Peyer's patch (tissue), 4 donors: ENCODE results near the gene MICOS13.

Source experiments
- POLR2A ChIP-seq, 2 donors: fragments of 450-650 bp; IDR thresholded peaks; one replicate each; pipeline ENCODE4 v1.5.1; 2017; ENCODE audit warnings: antibody characterized with exemption in 2 of 2, mild to moderate bottlenecking in 2 of 2, moderate library complexity in 2 of 2
- TF ChIP-seq, protein P1 (sequence below), 6 experiments: fragments of 450-650 bp in 4 of 6; fragments of 200-600 bp in 2 of 6; sonication (generic) in 1 of 6; IDR thresholded peaks; one replicate each; pipeline ENCODE4 v1.5.1; 2017 to 2019; ENCODE audit warnings: antibody characterized with exemption in 6 of 6, mild to moderate bottlenecking in 3 of 6, moderate library complexity in 1 of 6

DNA sequence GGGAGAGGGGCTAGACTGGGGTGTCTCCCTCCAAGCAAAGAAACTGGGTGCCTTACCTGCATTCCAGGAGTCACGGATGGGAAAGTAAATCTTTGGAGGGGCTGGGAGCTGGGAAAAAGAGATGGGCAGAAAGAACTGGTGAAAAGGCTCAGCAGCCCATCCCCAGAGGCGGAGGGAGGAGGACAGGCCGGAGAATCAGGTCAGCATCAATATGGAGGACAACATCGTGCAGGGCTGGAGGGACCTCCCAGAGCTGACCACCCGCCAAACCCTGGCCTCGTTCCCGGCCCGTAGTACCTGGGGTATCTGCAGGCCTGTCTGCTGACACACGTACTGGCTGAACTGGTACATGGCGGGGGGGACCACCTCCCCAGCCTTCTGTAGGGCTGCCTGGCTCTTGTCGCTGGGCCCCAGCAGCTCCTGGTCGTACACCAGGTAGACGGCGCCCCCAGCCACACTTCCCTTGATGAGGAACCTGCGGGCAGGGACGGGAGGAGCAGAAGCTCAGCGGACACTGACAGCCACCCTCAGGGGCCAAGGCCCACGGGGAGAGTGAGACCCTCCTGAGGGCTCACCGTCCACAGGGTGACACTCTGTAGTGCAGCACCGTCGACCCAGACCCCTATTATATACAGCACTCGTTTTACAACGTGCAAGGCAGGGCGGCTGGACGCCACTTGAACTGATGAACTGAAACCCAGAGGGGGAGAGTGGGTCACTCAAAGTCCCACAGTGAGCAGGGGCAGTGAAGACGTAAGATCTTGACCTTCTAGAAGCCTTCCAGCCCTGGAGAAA lies 830 bp downstream of the MICOS13 start:
- TF ChIP-seq, protein P1, sequence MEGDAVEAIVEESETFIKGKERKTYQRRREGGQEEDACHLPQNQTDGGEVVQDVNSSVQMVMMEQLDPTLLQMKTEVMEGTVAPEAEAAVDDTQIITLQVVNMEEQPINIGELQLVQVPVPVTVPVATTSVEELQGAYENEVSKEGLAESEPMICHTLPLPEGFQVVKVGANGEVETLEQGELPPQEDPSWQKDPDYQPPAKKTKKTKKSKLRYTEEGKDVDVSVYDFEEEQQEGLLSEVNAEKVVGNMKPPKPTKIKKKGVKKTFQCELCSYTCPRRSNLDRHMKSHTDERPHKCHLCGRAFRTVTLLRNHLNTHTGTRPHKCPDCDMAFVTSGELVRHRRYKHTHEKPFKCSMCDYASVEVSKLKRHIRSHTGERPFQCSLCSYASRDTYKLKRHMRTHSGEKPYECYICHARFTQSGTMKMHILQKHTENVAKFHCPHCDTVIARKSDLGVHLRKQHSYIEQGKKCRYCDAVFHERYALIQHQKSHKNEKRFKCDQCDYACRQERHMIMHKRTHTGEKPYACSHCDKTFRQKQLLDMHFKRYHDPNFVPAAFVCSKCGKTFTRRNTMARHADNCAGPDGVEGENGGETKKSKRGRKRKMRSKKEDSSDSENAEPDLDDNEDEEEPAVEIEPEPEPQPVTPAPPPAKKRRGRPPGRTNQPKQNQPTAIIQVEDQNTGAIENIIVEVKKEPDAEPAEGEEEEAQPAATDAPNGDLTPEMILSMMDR (IDR thresholded peaks at IDR 0.05), result no peak
- no peak for TF ChIP-seq POLR2A (IDR thresholded peaks at IDR 0.05)
